Ramos (cell line): ENCODE data around the gene SPTSSB.

Experiments used
- in situ Hi-C: fragments of 300-500 bp; cut with MboI; formaldehyde crosslinking; loops from one replicate; pipeline ENCODE4 v1.14.3; 2022; ENCODE audit warnings: low sequenced_read_pairs; ENCODE audit not compliant: unreplicated experiment

Gene SPTSSB

GRCh38 chr3:161395115-161396012 lies 24.0 kb upstream of the SPTSSB start:
- in situ Hi-C loops, result no loop called here

- in situ Hi-C loops, result no loop called here
Observed at GRCh38 chr3:161393803-161394202, 22.5 kb upstream of the SPTSSB start.

GRCh38 chr3:161393310-161393709 lies 22.0 kb upstream of the SPTSSB start:
- in situ Hi-C loops, result no loop called here

- in situ Hi-C loops, result no loop called here
Observed at GRCh38 chr3:161392853-161393252, 21.5 kb upstream of the SPTSSB start.

- in situ Hi-C loops, result no loop called here
Observed at GRCh38 chr3:161390200-161390599, 18.9 kb upstream of the SPTSSB start.

GRCh38 chr3:161389445-161390035 lies 18.2 kb upstream of the SPTSSB start:
- in situ Hi-C loops, result no loop called here

GRCh38 chr3:161388855-161389254 lies 17.5 kb upstream of the SPTSSB start:
- in situ Hi-C loops, result no loop called here

- in situ Hi-C loops, result no loop called here
Observed at GRCh38 chr3:161386991-161387770, 15.9 kb upstream of the SPTSSB start.

GRCh38 chr3:161372321-161373260 lies 1.3 kb upstream of the SPTSSB start:
- in situ Hi-C loops, result no loop called here

- in situ Hi-C loops, result no loop called here
Observed at GRCh38 chr3:161369531-161369930, 1.8 kb downstream of the SPTSSB start.

GRCh38 chr3:161366094-161366493 lies 5.2 kb downstream of the SPTSSB start:
- in situ Hi-C loops, result no loop called here

GRCh38 chr3:161358488-161358887 lies 12.8 kb downstream of the SPTSSB start:
- in situ Hi-C loops, result no loop called here

- in situ Hi-C loops, result no loop called here
Observed at GRCh38 chr3:161356287-161356686, 15.0 kb downstream of the SPTSSB start.

- in situ Hi-C loops, result no loop called here
Observed at GRCh38 chr3:161355508-161355907, 15.8 kb downstream of the SPTSSB start.

- in situ Hi-C loops, result no loop called here
Observed at GRCh38 chr3:161354554-161354953, 16.8 kb downstream of the SPTSSB start.

GRCh38 chr3:161351330-161351729 lies 20.0 kb downstream of the SPTSSB start:
- in situ Hi-C loops, result no loop called here

- in situ Hi-C loops, result no loop called here
Observed at GRCh38 chr3:161350916-161351315, 20.4 kb downstream of the SPTSSB start.

- in situ Hi-C loops, result no loop called here
Observed at GRCh38 chr3:161349529-161350312, 21.6 kb downstream of the SPTSSB start.

GRCh38 chr3:161348796-161349400 lies 22.4 kb downstream of the SPTSSB start:
- in situ Hi-C loops, result no loop called here
